Adipose tissue (tissue), 3 donors: ENCODE results near the gene MRPL28. TPM values are rescaled to one million over a fixed set of nuclear protein-coding genes. Genes with fewer than 3 reads are reported as not detected.
"Not testable (repeated sequence)": the region's sequence is repeated elsewhere in the genome, so short reads cannot be mapped to it uniquely, and the experiment has no call there.

Experiments used
- H3K27ac ChIP-seq: one replicate; pipeline ENCODE4 v1.5.1; 2013; ENCODE audit warnings: low read depth, low read length
- WGBS, 3 donors: extraction: QIAGEN DNeasy Blood & Tissue Kit; methylation state at CpG; one replicate each; pipeline ENCODE4 v1.1.7; 2013; 5-methylcytosine and 5-hydroxymethylcytosine counted together
- polyA plus RNA-seq, 3 donors: library from polyadenylated mRNA; stranded (reverse); fragments of 200-250 nt; gene quantifications; one replicate each; pipeline ENCODE4 v1.2.3, GENCODE V29; 2013
- donor health status: healthy with polysubstance abuse.
- donor health status: Bipolar disorder and iron deficiency.
- donor health status: healthy.

The MRPL28 gene
- polyA plus RNA-seq, 3 donors = 36.6 to 75.1 (median 70.4) TPM

- WGBS, 3 donors = 76 to 88% (median 81%) methylated on average over 8 of the region's 8 CpGs
- H3K27ac ChIP-seq = no peak overlapping the region
These were observed 20.1 kb downstream of the MRPL28 start for GRCh38 chr16:350203-350602.

GRCh38 chr16:349211-349610, 21.1 kb downstream of the MRPL28 start:
- H3K27ac ChIP-seq = no peak overlapping the region
- 81 to 91% (median 86%) methylated on average over 7 of the region's 7 CpGs for WGBS, 3 donors

DNA sequence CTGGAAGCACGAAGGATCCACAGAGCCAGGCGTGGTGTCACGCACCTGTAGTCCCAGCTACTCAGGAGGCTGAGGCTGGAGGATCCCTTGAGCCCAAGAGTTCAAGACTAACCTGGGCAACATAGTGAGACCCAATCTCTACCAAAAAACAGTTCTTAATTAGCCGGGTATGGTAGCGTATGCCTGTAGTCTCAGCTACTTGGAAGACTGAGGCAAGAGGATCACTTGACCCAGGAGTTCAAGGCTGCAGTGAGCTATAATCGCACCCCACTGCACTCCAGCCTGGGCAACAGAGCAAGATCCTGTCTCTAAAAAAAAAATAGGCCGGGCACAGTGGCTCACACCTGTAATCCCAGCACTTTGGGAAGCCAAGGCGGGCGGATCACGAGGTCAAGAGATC, 21.8 kb downstream of the MRPL28 start:
- H3K27ac ChIP-seq = not testable (repeated sequence)
- WGBS, 3 donors = 86 to 95% (median 93%) methylated on average over 9 to 10 of the region's 10 CpGs

GRCh38 chr16:347203-347602, 23.1 kb downstream of the MRPL28 start:
- no peak overlapping the region for H3K27ac ChIP-seq
- WGBS, 3 donors = 93 to 96% (median 93%) methylated on average over 6 of the region's 6 CpGs

- 90 to 92% (median 91%) methylated on average over 15 of the region's 15 CpGs for WGBS, 3 donors
- no peak overlapping the region for H3K27ac ChIP-seq
These were observed 23.8 kb downstream of the MRPL28 start for GRCh38 chr16:346587-346986.

DNA sequence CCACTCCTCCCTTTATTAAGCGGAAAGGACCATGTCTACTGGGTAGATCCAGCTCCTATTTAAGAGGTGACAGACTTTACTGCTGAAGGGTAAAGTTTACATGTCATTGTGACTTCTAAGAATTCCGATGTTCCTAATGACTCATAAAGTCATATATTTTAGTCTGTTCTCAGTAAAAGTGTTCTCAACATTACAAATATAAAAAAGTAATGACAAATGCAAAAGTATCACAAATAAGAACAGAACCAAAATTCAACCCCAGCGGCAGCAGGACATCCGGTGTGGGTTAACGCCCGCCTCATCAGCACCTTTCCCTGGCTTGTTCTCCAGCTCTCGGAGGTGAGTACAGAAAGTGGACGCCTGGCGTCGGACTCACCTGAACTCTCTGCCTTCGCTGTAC, 24.6 kb downstream of the MRPL28 start:
- H3K27ac ChIP-seq = no peak overlapping the region
- 90 to 96% (median 90%) methylated on average over 11 of the region's 11 CpGs for WGBS, 3 donors

- 77 to 87% (median 86%) methylated on average over 18 of the region's 18 CpGs for WGBS, 3 donors
- H3K27ac ChIP-seq = no peak overlapping the region
These were observed 27.7 kb downstream of the MRPL28 start for GRCh38 chr16:342455-343213.

DNA sequence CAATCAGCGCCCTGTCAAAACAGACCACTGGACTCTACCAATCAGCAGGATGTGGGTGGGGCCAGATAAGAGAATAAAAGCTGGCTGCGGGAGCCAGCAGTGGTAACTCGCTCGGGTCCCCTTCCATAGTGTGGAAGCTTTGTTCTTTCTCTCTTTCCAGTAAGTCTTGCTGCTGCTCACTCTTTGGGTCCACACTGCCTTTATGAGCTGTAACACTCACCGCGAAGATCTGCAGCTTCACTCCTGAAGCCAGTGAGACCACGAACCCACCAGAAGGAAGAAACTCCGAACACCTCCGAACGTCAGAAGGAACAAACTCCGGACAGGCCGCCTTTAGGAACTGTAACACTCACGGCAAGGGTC, 28.4 kb downstream of the MRPL28 start:
- H3K27ac ChIP-seq = not testable (repeated sequence)
- 66 to 89% (median 74%) methylated on average over 10 to 13 of the region's 13 CpGs for WGBS, 3 donors

DNA sequence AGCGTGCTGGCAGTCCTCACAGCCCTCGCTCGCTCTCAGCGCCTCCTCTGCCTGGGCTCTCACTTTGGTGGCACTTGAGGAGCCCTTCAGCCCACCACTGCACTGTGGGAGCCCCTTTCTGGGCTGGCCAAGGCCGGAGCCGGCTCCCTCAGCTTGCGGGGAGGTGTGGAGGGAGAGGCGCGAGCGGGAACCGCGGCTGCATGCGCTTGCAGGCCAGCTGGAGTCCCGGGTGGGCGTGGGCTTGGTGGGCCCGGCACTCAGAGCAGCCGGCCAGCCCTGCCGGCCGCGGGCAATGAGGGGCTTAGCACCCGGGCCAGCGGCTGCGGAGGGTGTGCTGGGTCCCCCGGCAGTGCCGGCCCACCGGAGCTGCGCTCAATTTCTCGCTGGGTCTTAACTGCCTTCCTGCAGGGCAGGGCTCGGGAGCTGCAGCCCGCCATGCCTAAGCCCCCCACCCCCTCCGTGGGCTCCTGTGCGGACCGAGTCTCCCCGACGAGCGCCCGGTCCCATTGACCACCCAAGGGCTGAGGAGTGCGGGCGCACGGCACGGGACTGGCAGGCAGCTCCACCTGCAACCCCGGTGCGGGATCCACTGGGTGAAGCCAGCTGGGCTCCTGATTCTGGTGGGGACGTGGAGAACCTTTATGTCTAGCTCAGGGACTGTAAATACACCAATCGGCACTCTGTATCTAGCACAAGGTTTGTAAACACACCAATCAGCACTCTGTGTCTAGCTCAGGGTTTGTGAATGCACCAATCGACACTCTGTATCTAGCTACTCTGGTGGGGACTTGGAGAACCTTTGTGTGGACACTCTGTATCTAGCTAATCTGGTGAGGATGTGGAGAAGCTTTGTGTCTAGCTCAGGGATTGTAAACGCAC, 29.0 kb downstream of the MRPL28 start:
- 95 to 96% (median 96%) methylated on average over 35 to 46 of the region's 47 CpGs for WGBS, 3 donors
- H3K27ac ChIP-seq = not testable (repeated sequence)

DNA sequence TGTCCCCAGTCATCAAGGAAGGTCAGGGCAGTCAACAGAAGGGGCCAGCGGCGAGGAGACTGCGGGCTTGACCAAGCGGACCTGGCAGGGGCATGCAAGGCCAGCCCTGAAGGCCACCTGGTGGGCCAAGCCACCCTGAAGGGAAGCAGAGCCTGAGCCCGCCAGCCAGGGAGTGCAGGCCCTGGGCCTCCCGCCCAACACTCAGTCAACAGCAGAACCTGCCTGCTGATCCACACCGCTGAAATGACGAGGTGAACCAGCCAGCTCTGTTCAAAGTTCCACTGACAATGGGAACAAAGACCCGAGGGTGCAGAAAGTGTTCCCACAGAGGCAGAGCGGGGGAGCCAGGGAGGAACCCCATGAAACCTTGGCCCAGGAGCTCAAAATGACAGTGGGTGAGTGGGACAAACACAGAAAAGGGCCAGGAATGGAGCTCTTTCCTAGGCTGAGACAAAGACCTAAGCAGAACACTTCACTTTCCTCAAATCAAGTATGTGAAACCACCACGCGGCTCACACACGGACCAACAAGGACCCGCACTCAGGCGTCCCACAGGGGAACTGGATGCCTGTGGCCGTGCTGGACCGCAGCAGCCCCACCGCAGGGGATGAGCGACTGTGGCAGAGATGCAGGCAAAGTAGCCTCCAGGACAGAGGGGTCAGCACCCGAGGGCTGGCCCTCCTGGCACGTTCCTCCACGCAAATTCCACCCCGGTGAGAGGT, 29.8 kb downstream of the MRPL28 start:
- 86 to 92% (median 89%) methylated on average over 23 of the region's 23 CpGs for WGBS, 3 donors
- no peak overlapping the region for H3K27ac ChIP-seq

DNA sequence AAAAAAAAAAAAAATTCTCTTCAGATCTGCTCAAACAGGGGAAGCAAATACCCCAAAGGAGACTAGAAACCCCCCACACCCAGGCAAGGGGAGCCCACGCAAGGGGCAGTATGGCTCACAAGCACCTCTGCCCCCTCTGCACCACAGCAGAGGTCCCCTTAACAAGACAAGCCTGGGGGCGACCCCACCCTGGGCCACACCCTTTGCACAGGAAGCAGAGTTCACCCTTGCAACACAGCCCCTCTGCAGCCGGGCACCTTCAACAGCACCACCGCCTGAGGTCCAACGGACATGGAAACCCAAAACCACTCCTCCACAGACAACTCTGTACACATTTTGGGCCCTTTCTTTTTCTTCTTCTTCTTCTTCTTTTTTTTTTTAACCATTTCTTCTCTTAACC, 30.7 kb downstream of the MRPL28 start:
- 36 to 79% (median 55%) methylated on average over 4 to 5 of the region's 5 CpGs for WGBS, 3 donors
- H3K27ac ChIP-seq = no peak overlapping the region

- 68 to 84% (median 75%) methylated on average over 21 of the region's 21 CpGs for WGBS, 3 donors
- H3K27ac ChIP-seq = no peak overlapping the region
These were observed 32.3 kb downstream of the MRPL28 start for GRCh38 chr16:337975-338575.

GRCh38 chr16:337437-337836, 32.9 kb downstream of the MRPL28 start:
- 71 to 77% (median 77%) methylated on average over 10 of the region's 10 CpGs for WGBS, 3 donors

GRCh38 chr16:336269-336668, 34.1 kb downstream of the MRPL28 start:
- H3K27ac ChIP-seq = no peak overlapping the region
- 64 to 94% (median 77%) methylated on average over 11 of the region's 11 CpGs for WGBS, 3 donors

More at GRCh38 chr16:337437-337836, 32.9 kb downstream of the MRPL28 start:
- H3K27ac ChIP-seq = no peak overlapping the region

GRCh38 chr16:334861-335632, 35.3 kb downstream of the MRPL28 start:
- H3K27ac ChIP-seq = not testable (repeated sequence)
- WGBS, 3 donors = 86 to 91% (median 89%) methylated on average over 11 of the region's 11 CpGs

GRCh38 chr16:334164-334832, 36.0 kb downstream of the MRPL28 start:
- WGBS, 3 donors = 98 to 99% (median 98%) methylated on average over 5 of the region's 5 CpGs
- H3K27ac ChIP-seq = not testable (repeated sequence)

DNA sequence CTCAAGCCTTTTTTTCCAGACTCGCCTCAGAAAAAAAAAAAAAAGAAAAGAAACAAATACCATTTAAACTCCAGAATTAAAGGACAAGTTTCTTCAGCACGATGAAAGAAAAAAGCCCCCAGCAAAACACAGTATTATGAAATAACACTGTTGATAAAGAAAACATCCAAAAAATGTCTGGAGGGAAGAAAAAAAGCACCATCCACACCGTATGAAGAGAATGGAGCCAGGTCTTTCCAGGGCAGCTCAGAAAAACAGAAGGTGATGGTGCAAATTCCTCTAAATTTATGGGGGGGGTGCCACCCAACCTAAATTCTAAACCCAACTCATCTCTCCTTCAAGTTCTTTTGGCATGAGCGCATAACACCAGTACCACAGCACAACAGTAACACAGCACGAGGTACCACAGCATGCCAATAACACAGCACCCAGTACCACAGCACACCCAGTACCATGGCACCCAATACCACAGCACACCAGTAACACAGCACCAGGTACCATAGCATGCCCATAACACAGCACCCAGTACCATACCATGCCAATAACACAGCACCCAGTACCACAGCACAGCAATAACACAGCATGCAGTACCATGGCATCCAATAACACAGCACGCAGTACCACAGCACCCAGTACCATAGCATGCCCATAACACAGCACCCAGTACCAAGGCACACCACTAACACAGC, 36.8 kb downstream of the MRPL28 start:
- 74 to 84% (median 74%) methylated on average over 6 of the region's 6 CpGs for WGBS, 3 donors
- no peak overlapping the region for H3K27ac ChIP-seq
